Non-pigmented ciliary epithelial cell (primary cell): Measurements from ENCODE around the gene AMDHD2.

ENCODE experiments used
- DNase-seq: peaks from one replicate; pipeline ENCODE4 v3.0.0-alpha.2; 2010; ENCODE audit warnings: low read depth

Gene AMDHD2

GRCh38 chr16:2499454-2499853, 20.7 kb upstream of the AMDHD2 start:
- no peak for DNase-seq

- DNase-seq = no peak
Measured at GRCh38 chr16:2499890-2500429, 20.2 kb upstream of the AMDHD2 start.

GRCh38 chr16:2500430-2500917, 19.7 kb upstream of the AMDHD2 start:
- no peak for DNase-seq

- DNase-seq = no peak
Measured at GRCh38 chr16:2500918-2501750, 19.0 kb upstream of the AMDHD2 start.

DNA sequence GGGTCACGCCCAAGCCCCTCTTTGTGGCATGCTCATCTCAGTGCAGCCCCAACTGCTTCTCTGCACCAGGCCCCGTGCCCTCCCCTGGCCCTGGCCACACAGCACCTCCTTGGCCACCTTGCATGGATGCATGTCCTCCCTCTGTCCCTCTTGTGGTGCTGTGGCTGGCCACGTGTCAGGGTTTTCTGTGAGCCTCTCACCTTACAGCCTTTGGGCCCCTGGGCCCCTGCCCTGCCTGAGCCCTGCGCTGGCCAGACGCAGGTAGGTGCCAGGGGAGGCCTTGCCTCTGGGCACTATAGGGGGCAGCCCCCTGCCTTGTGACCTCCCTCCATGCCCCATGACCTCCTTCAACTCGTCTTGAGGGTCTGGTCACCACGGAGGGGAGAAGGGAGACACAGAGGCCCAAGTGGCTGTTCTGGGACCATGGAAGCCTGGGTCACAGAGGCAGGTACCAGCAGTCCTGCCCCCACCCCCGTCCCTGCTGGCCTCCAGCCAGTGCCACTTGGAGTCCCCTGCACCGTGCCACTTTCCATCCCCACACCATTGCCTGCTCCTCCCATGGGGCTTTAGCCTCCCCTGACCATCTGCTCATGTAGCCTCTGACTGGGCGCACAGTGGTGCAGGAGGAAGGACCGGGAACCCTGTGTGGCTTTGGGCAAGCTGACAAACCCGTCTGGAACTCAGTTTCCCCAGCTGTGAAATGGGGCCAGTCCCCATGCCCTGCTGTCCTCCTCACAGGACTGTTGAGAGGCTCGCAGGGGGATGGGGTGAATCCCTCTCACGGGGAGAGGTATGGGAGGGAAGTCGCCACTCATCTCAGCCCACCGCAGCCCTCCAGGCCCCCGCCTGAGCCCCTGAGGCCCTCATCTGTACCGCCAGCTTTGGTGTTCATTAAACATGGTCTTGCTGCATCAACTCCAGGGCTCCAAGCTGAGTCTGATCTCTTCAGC, 17.9 kb upstream of the AMDHD2 start:
- no peak for DNase-seq

GRCh38 chr16:2505695-2506094, 14.5 kb upstream of the AMDHD2 start:
- no peak for DNase-seq

DNA sequence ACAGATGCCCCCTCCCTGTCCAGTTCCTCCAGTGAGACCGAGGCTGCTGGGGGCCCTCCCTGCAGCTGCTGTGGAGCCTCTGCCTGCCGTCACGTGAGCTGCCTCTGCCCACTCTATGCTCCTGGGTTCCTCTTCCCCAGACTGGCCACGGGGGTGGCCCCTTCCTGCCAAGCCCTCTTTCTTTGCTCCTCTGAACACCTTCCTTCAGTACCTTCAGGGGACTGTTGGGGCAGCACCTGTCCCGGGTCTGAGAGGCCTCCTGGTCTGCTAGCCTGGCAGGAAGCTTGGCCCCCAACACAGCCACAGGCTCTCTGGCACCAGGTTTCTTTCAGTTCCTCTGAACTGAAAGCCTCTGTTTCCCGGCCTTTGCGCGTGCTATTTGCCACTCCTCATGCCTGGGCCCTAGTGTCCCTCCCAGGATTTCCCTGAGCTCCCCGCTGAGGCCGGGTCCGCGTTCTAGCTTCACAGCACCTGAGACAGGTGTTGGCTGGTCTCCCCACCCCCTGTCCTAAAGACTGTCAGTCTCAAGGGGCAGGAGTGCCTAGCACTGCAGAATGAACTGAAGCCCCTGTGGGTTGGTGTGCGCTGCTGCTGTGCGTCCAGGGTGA, 13.0 kb upstream of the AMDHD2 start:
- no peak for DNase-seq

DNA sequence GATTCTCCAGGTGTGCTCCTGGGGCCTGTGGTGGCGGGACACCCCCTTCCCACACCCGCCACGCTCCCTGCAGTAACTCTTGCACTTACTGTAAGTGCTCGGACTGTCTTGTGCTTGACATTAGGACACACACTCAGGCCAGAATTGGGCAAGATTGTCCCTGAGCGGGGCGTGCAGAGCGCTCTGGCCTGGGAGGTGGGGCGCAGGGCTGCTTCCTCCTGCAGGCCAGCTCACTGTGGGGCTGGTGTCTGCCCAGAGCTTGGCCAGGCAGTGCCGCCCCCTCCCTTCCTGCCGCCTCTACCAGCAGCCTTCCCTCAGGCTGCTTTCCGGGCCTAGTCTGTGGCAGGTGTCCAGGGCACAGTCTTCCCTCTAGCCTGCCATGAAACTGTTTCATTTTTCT, 12.5 kb upstream of the AMDHD2 start:
- no peak for DNase-seq

DNA sequence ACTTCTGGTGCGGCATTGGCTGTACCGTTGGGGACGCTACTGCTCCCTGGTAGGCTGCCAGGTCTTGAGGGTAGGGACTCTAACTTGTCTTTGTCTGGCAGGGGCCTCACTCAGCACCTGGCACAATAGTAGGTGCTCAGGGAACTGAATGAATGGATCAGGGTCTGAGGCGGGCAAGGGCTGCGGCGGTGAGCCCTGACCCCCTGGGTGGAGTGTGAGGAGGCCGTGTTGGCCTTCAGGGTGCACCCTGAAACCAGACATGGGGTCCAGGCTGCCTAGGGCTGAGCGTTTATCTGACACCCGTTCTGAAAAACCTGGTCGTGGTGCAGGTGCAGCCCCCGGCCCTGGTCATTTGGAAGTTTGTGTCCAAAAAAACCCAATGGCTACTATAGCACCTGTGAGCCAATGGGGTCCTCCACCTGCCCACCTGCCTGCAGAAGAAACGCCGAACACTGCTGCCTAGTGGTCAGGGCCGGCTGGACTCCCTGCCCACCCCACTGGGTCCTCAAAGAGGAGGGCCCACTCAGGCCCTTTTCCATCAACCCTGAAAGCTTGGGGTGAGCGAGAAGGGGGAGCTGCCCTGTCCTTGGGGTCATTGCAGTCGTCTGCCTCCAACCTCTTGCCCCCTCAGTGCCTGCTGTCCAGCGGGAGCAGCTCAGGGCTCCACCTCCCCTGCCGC, 11.3 kb upstream of the AMDHD2 start:
- DNase-seq = no peak

DNA sequence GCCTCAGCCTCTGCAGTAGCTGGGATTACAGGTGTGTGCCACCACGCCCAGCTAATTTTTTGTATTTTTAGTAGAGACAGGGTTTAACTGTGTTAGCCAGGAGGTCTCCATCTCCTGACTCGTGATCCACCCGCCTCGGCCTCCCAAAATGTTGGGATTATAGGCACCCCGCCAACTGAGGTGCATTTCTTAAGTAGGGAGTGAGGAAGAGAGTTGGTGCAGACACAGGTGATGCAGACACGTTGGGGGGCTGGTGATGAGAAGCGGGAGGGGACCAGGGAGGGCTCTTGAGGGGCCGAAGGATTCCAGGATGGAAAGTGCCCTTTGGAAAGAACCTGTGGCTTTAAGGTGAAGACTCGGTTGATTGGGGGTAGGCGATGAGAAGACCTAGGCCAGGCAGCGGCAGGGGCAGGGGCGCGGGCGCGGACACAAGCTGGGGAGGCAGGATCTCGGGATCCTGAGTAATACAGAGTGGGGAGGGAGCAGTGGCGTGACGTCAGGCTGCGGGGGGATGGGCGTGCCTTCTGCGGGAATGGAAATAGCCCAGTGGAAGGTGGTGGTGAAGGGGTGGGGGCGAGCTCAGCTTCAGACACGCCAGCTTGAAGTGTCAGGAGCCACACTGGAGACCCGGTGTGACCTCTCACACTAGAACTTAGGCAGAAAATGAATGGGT, 8.9 kb upstream of the AMDHD2 start:
- DNase-seq = no peak

GRCh38 chr16:2511996-2512734, 8.0 kb upstream of the AMDHD2 start:
- no peak for DNase-seq

- no peak for DNase-seq
Measured at GRCh38 chr16:2512735-2513404, 7.3 kb upstream of the AMDHD2 start.

GRCh38 chr16:2513405-2514332, 6.5 kb upstream of the AMDHD2 start, which contains the start of gene ATP6V0C:
TSS of gene ATP6V0C (plus strand) at chr16:2513952. CDS start at chr16:2514104, 152 bp downstream.
- no peak for DNase-seq

DNA sequence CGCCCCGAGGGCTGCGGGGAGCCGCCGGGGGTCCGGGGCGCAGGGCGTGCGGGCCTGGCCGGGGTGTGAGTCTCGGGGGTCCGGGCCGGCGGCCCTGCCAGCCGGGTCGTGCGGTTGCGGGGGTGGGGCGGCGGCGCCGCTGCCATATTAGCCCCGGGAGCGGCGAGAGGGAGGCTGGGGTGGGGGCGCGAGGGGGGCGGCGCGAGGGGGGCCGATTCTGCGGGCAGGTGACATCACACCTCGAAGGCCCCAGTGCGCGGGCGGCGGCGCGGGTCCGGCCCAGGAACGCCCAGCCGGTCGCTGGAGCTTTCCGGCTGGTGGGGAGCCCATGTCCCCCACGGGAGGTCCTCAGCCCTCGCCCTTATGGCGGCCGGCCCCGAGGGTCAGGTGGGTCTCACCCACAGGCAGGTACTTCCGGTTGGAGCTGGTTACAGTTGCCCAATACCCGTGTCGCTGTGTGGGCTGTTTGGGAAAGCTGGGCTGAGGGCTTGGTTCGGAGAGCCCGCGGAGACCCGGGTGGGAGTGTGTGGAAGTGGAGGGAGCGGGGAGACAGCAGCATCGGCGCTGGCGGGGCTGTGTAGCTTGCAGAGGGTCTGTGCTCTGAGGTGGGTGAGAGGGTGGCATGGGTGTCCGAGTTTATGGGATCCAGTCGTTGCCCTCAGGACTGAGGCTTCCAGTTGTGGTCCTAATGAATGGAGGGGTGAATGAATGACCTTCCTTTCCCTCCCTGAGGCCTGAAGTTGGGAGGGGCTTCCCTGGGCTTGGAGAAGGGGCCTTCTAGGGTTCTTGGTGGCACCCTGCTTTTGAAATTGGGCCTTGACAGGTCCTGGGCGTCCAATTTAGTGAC, 5.6 kb upstream of the AMDHD2 start:
- no peak for DNase-seq

DNA sequence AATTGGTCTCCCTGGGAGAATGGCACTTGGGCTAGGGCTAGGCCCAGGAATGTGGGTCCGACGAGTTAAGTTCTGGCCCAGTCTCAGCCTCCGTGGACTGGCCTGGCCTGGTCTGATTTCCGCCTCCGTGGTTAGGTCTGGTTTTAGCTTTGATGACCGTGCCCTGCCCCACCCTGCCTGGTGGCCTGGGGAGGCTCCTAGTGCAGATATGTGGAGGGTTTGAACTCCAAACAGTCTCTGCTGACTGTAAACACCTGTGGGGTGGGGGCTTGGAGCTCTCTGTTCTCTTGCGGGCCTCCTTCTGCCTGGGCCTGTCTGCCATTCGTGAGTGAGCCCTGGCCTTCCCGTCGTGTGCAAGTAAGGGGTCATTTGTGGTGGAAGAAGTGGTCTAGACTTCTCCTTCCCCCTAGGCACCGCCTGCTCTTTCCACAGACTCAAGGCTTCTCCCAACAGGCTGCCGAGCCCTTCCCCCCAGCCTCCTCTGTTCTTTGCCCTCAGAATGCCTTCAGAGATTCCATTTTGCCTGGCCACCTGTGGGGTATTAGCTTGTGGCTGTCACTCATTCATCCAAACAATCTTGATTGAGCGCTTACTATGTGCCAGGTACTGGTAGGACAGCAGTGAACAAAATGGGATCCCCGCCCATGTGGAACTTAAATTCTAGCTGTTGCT, 4.9 kb upstream of the AMDHD2 start:
- DNase-seq = no peak

DNA sequence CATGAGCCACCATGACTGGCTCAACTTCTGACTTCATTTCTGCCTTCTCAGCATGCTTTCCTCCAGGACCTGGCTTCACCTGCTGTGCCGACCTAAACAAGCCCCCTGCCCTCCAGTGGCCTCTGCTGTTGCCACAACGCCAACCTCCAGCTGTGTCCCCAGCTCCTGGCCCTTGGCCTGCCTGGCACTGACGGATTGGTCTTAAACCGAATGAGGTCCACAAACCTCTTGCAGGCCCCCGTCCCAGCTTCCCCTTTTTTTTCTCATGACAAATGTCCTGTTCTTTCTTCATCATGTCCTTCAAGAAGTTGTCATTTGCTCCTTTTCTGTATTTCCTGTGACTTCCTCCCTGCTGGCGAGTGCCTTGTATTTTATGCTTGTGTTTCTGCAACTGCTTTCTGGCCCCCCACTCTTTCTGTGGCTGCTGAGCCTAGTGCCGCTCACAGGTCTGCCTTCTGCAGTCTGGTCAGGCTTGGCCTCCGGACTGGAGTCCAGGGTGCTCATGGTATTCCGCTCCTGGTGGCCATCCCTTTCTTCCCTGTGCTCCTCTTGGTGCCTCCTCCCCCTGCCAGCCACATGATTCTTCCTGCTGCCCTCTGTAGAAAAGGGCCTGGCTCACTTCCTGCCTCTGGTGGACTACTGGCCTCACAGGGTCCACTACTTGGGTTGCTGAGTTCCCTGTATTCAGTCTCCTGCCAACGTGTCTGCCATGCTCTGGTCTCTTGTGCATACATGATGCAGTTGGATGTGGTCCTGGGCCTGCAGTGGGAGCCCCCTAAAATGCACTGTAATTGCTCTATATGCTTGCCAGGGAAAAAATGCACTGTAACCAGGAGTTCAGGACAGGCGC, 3.6 kb upstream of the AMDHD2 start:
- DNase-seq = no peak
